Endothelial cell (in vitro differentiated cells): ENCODE measurements around the gene SHROOM2. TPM values are rescaled to one million over a fixed set of nuclear protein-coding genes. Genes with fewer than 3 reads are reported as not detected.

Source experiments
- DNase-seq: peaks from one replicate; pipeline ENCODE4 v3.0.0; 2021; ENCODE audit warnings: low spot score
- H3K27ac Mint-ChIP-seq: one replicate; pipeline ENCODE4 v1.8.0; 2021; ENCODE audit warnings: mixed read lengths, inconsistent platforms; ENCODE audit not compliant: unreplicated experiment
- H3K27me3 Mint-ChIP-seq: one replicate; pipeline ENCODE4 v1.8.0; 2021; ENCODE audit warnings: mild to moderate bottlenecking, moderate library complexity, mixed read lengths, inconsistent platforms; ENCODE audit not compliant: unreplicated experiment
- H3K36me3 Mint-ChIP-seq: one replicate; pipeline ENCODE4 v1.8.0; 2021; ENCODE audit warnings: mild to moderate bottlenecking, low read depth, mixed read lengths, inconsistent platforms; ENCODE audit not compliant: unreplicated experiment
- H3K4me1 Mint-ChIP-seq: one replicate; pipeline ENCODE4 v1.8.0; 2021; ENCODE audit warnings: mild to moderate bottlenecking, mixed read lengths, inconsistent platforms; ENCODE audit not compliant: unreplicated experiment
- H3K4me3 Mint-ChIP-seq: one replicate; pipeline ENCODE4 v1.8.0; 2021; ENCODE audit warnings: mild to moderate bottlenecking, mixed read lengths, inconsistent platforms; ENCODE audit not compliant: unreplicated experiment
- H3K9me3 Mint-ChIP-seq: one replicate; pipeline ENCODE4 v1.8.0; 2021; ENCODE audit warnings: mixed read lengths, inconsistent platforms; ENCODE audit not compliant: unreplicated experiment
- CTCF ChIP-seq: fragments of 200-600 bp; sonication (generic); IDR thresholded peaks from one replicate; pipeline ENCODE4 v1.5.0; 2021; ENCODE audit warnings: antibody characterized with exemption; ENCODE audit not compliant: unreplicated experiment
- total RNA-seq: library from RNA; stranded (reverse); fragmentation: NEBNext Ultra II Directional; extraction: Animal tissue kit (Norgen Biotek cat#: 25700); gene quantifications from one replicate; pipeline ENCODE4 v1.2.1, GENCODE V29; 2021; ENCODE audit not compliant: unreplicated experiment

SHROOM2 gene
- total RNA-seq, 1 donor from 2014 or later = 22.3 TPM

GRCh38 chrX:9983441-9983840 lies 197.2 kb downstream of the SHROOM2 start:
- Mint-ChIP-seq H3K4me3 (no peak overlapping the region), H3K27me3 (peaks cover 2% of the 10 kb centered on the region), H3K9me3 (no peaks in the 10 kb centered on the region), H3K27ac (no peak overlapping the region), H3K4me1 (peaks cover 3% of the 10 kb centered on the region), H3K36me3 (peaks cover 4% of the 10 kb centered on the region)
- TF ChIP-seq CTCF = no peak
- no peak for DNase-seq

GRCh38 chrX:9983846-9984245 lies 197.6 kb downstream of the SHROOM2 start:
- peaks cover 4% of the 10 kb centered on the region for H3K36me3 Mint-ChIP-seq
- peaks cover 2% of the 10 kb centered on the region for H3K27me3 Mint-ChIP-seq
- no peak for TF ChIP-seq CTCF
- no peak for DNase-seq
- H3K9me3 Mint-ChIP-seq = no peaks in the 10 kb centered on the region
- H3K4me1 Mint-ChIP-seq = peaks cover 3% of the 10 kb centered on the region
- H3K27ac Mint-ChIP-seq = no peak overlapping the region
- H3K4me3 Mint-ChIP-seq = no peak overlapping the region

- no peaks in the 10 kb centered on the region for H3K4me1 Mint-ChIP-seq
- no peak overlapping the region for H3K27ac Mint-ChIP-seq
Measured at GRCh38 chrX:9988762-9989161, 202.5 kb downstream of the SHROOM2 start.

GRCh38 chrX:9992061-9992460 lies 205.8 kb downstream of the SHROOM2 start:
- no peaks in the 10 kb centered on the region for H3K9me3 Mint-ChIP-seq
- H3K4me1 Mint-ChIP-seq = no peaks in the 10 kb centered on the region
- no peak for TF ChIP-seq CTCF
- no peaks in the 10 kb centered on the region for H3K27me3 Mint-ChIP-seq
- DNase-seq = no peak
- H3K27ac Mint-ChIP-seq = no peak overlapping the region
- no peak overlapping the region for H3K4me3 Mint-ChIP-seq
- H3K36me3 Mint-ChIP-seq = no peaks in the 10 kb centered on the region

More at GRCh38 chrX:9988762-9989161, 202.5 kb downstream of the SHROOM2 start:
- peak; percentile 43 for TF ChIP-seq CTCF
- Mint-ChIP-seq H3K9me3 (no peaks in the 10 kb centered on the region), H3K27me3 (no peaks in the 10 kb centered on the region), H3K36me3 (peaks cover 4% of the 10 kb centered on the region), H3K4me3 (no peak overlapping the region)
- DNase-seq = no peak

- no peaks in the 10 kb centered on the region for H3K27me3 Mint-ChIP-seq
- no peak for TF ChIP-seq CTCF
- H3K27ac Mint-ChIP-seq = no peak overlapping the region
- no peaks in the 10 kb centered on the region for H3K4me1 Mint-ChIP-seq
- no peak overlapping the region for H3K4me3 Mint-ChIP-seq
- no peak for DNase-seq
- no peaks in the 10 kb centered on the region for H3K9me3 Mint-ChIP-seq
- H3K36me3 Mint-ChIP-seq = no peaks in the 10 kb centered on the region
Measured at GRCh38 chrX:9992724-9993123, 206.5 kb downstream of the SHROOM2 start.
